Endodermal cell (in vitro differentiated cells): ENCODE data around the gene ATRN. TPM values are rescaled to one million over a fixed set of nuclear protein-coding genes. Genes with fewer than 3 reads are reported as not detected.

Experiments
- DNase-seq: peaks from one replicate; pipeline ENCODE4 v3.0.0-alpha.2; 2017
- H3K27ac ChIP-seq: 2 replicates; pipeline ENCODE4 v1.5.1; 2013; ENCODE audit warnings: mild to moderate bottlenecking, low read depth, low read length, moderate library complexity
- H3K27me3 ChIP-seq: 2 replicates; pipeline ENCODE4 v1.6.1; 2013; ENCODE audit warnings: mild to moderate bottlenecking, low read length, moderate library complexity; ENCODE audit not compliant: insufficient read depth, control insufficient read depth, poor library complexity, severe bottlenecking
- H3K36me3 ChIP-seq: 2 replicates; pipeline ENCODE4 v1.7.0; 2013; ENCODE audit warnings: mild to moderate bottlenecking, low read length, moderate library complexity; ENCODE audit not compliant: control insufficient read depth, insufficient read depth
- H3K4me1 ChIP-seq: one replicate; pipeline ENCODE4 v1.7.0; 2013; ENCODE audit warnings: low read length; ENCODE audit not compliant: control insufficient read depth, insufficient read depth
- H3K4me3 ChIP-seq: 2 replicates; pipeline ENCODE4 v1.5.1; 2013; ENCODE audit warnings: mild to moderate bottlenecking, low read length, moderate library complexity
- H3K9ac ChIP-seq: 2 replicates; pipeline ENCODE4 v1.6.1; 2013; ENCODE audit warnings: mild to moderate bottlenecking, low read length, moderate library complexity; ENCODE audit not compliant: poor library complexity, severe bottlenecking; ENCODE audit errors: extremely low read depth
- H3K9me3 ChIP-seq: 2 replicates; pipeline ENCODE4 v1.6.1; 2013; ENCODE audit warnings: mild to moderate bottlenecking, low read length, moderate library complexity; ENCODE audit not compliant: control insufficient read depth
- H3K27ac Mint-ChIP-seq: 2 replicates; pipeline ENCODE4 v1.8.0; 2020; ENCODE audit warnings: mixed read lengths
- H3K27me3 Mint-ChIP-seq: 2 replicates; pipeline ENCODE4 v1.8.0; 2021; ENCODE audit warnings: mild to moderate bottlenecking, mixed read lengths; ENCODE audit not compliant: insufficient read depth
- H3K36me3 Mint-ChIP-seq: 2 replicates; pipeline ENCODE4 v1.8.0; 2020; ENCODE audit warnings: low read depth, mixed read lengths
- H3K4me1 Mint-ChIP-seq: 2 replicates; pipeline ENCODE4 v1.8.0; 2020; ENCODE audit warnings: mixed read lengths
- H3K4me3 Mint-ChIP-seq: 2 replicates; pipeline ENCODE4 v1.8.0; 2020; ENCODE audit warnings: mild to moderate bottlenecking, moderate library complexity, mixed read lengths
- H3K9me3 Mint-ChIP-seq: 2 replicates; pipeline ENCODE4 v1.8.0; 2020; ENCODE audit warnings: mild to moderate bottlenecking, mixed read lengths
- CTCF ChIP-seq: fragments of 200-600 bp; sonication (generic); conservative IDR thresholded peaks from 2 replicates; pipeline ENCODE4 v1.5.0; 2021; ENCODE audit warnings: antibody characterized with exemption, mild to moderate bottlenecking
- WGBS, 2 experiments: methylation state at CpG; one replicate each; pipeline versions ENCODE4 v1.1.5 to v1.1.7; 2013; ENCODE audit warnings: missing lambda C conversion rate in 2 of 2, mixed read lengths in 1 of 2; ENCODE audit not compliant: insufficient coverage in 1 of 2, insufficient read length in 1 of 2; 5-methylcytosine and 5-hydroxymethylcytosine counted together
- total RNA-seq, 2 donors: library from RNA; stranded (reverse); fragmentation: NEBNext Ultra II Directional in 1 of 2; extraction: Animal tissue kit (Norgen Biotek cat#: 25700) in 1 of 2; gene quantifications; 2 replicates in 1 of 2; 3 replicates in 1 of 2; pipeline ENCODE4 v1.2.1, GENCODE V29; 2021

ATRN gene
- total RNA-seq, 2 donors from 2014 or later: 27.4 to 31.2 TPM

GRCh38 chr20:3685341-3685740 is 214.5 kb downstream of the ATRN start:
- H3K4me3 ChIP-seq: no peak overlapping the region
- DNase-seq: no peak
- Mint-ChIP-seq H3K9me3 (no peaks in the 10 kb centered on the region), H3K27me3 (peaks cover 57% of the 10 kb centered on the region), H3K27ac (no peak overlapping the region), H3K36me3 (no peaks in the 10 kb centered on the region), H3K4me3 (no peak overlapping the region), H3K4me1 (peaks cover 4% of the 10 kb centered on the region)
- TF ChIP-seq CTCF: no peak
- 78 to 88% methylated on average over 5 to 7 of the region's 7 CpGs for WGBS, 2 experiments
- no peak overlapping the region for H3K27ac ChIP-seq
- peaks cover 4% of the 10 kb centered on the region for H3K4me1 ChIP-seq
- no peaks in the 10 kb centered on the region for H3K36me3 ChIP-seq
- H3K9me3 ChIP-seq: no peaks in the 10 kb centered on the region
- H3K9ac ChIP-seq: no peak overlapping the region
- peaks cover 22% of the 10 kb centered on the region for H3K27me3 ChIP-seq

- DNase-seq: no peak
- no peaks in the 10 kb centered on the region for H3K9me3 Mint-ChIP-seq
- peaks cover 49% of the 10 kb centered on the region for H3K27me3 Mint-ChIP-seq
- no peak overlapping the region for H3K4me3 Mint-ChIP-seq
- Histone ChIP-seq H3K27me3 (peaks cover 14% of the 10 kb centered on the region), H3K9me3 (no peaks in the 10 kb centered on the region), H3K9ac (no peak overlapping the region), H3K36me3 (no peaks in the 10 kb centered on the region), H3K4me3 (no peak overlapping the region), H3K4me1 (peaks cover 2% of the 10 kb centered on the region), H3K27ac (no peak overlapping the region)
- TF ChIP-seq CTCF: no peak
- no peaks in the 10 kb centered on the region for H3K36me3 Mint-ChIP-seq
- H3K27ac Mint-ChIP-seq: no peak overlapping the region
- H3K4me1 Mint-ChIP-seq: no peaks in the 10 kb centered on the region
- 91 to 97% methylated on average over 7 of the region's 7 CpGs for WGBS, 2 experiments
Observed at GRCh38 chr20:3686421-3686820, 215.6 kb downstream of the ATRN start.

GRCh38 chr20:3686867-3687321 is 216.1 kb downstream of the ATRN start:
- H3K4me1 ChIP-seq: no peaks in the 10 kb centered on the region
- H3K4me3 ChIP-seq: no peak overlapping the region
- H3K9me3 ChIP-seq: no peaks in the 10 kb centered on the region
- H3K36me3 ChIP-seq: no peaks in the 10 kb centered on the region
- H3K27ac ChIP-seq: no peak overlapping the region
- H3K27me3 ChIP-seq: peaks cover 10% of the 10 kb centered on the region
- Mint-ChIP-seq H3K9me3 (no peaks in the 10 kb centered on the region), H3K36me3 (no peaks in the 10 kb centered on the region), H3K4me3 (no peak overlapping the region), H3K4me1 (no peaks in the 10 kb centered on the region), H3K27me3 (peaks cover 44% of the 10 kb centered on the region), H3K27ac (no peak overlapping the region)
- WGBS, 2 experiments: 79 to 85% methylated on average over 6 to 9 of the region's 9 CpGs
- peak; percentile 30 for TF ChIP-seq CTCF
- DNase-seq: no peak
- H3K9ac ChIP-seq: no peak overlapping the region
